Smooth muscle cell (in vitro differentiated cells): ENCODE measurements around the gene ANKIB1. TPM values are rescaled to one million over a fixed set of nuclear protein-coding genes. Genes with fewer than 3 reads are reported as not detected.
"Not testable (repeated sequence)": the region's sequence is repeated elsewhere in the genome, so short reads cannot be mapped to it uniquely, and the experiment has no call there.

Experiments
- DNase-seq: peaks from one replicate; lab custom pipeline; 2025; ENCODE audit not compliant: unreplicated experiment; lab: John Stamatoyannopoulos, UW
- H2AFZ ChIP-seq: fragments of 200-600 bp; sonication (generic); 2 replicates; pipeline ENCODE4 v1.6.0; 2016; ENCODE audit warnings: antibody characterized with exemption, low read depth, mild to moderate bottlenecking
- H3F3A ChIP-seq: fragments of 200-600 bp; sonication (generic); 2 replicates; pipeline ENCODE4 v1.6.0; 2017; ENCODE audit warnings: antibody characterized with exemption, low read depth
- H3K27ac ChIP-seq: fragments of 200-600 bp; sonication (generic); 2 replicates; pipeline ENCODE4 v1.5.1; 2016; ENCODE audit warnings: low read depth, mild to moderate bottlenecking
- H3K27me3 ChIP-seq: fragments of 200-600 bp; sonication (generic); 2 replicates; pipeline ENCODE4 v1.6.1; 2016; ENCODE audit warnings: low read depth, mild to moderate bottlenecking
- H3K36me3 ChIP-seq: fragments of 200-600 bp; sonication (generic); 2 replicates; pipeline ENCODE4 v1.5.1; 2016; ENCODE audit warnings: low read depth
- H3K4me1 ChIP-seq: fragments of 200-600 bp; sonication (generic); 2 replicates; pipeline ENCODE4 v1.5.1; 2016; ENCODE audit warnings: low read depth
- H3K4me2 ChIP-seq: fragments of 200-600 bp; sonication (generic); 2 replicates; pipeline ENCODE4 v1.6.0; 2016; ENCODE audit warnings: mild to moderate bottlenecking
- H3K4me3 ChIP-seq: fragments of 200-600 bp; sonication (generic); 2 replicates; pipeline ENCODE4 v1.5.1; 2016; ENCODE audit warnings: mild to moderate bottlenecking
- H3K79me2 ChIP-seq: fragments of 200-600 bp; sonication (generic); 2 replicates; pipeline ENCODE4 v1.6.0; 2016; ENCODE audit warnings: low read depth, mild to moderate bottlenecking
- H3K9ac ChIP-seq: fragments of 200-600 bp; sonication (generic); 2 replicates; pipeline ENCODE4 v1.6.0; 2016; ENCODE audit warnings: low read depth
- H3K9me3 ChIP-seq: fragments of 200-600 bp; sonication (generic); replicated peaks from 2 replicates; pipeline ENCODE4 v1.5.1; 2016; ENCODE audit warnings: low read depth
- H4K20me1 ChIP-seq: fragments of 200-600 bp; sonication (generic); 2 replicates; pipeline ENCODE4 v1.6.0; 2016; ENCODE audit warnings: low read depth
- WGBS: methylation state at CpG from one replicate; pipeline ENCODE4 v1.1.7; 2016; ENCODE audit warnings: low lambda C conversion rate; 5-methylcytosine and 5-hydroxymethylcytosine counted together
- polyA plus RNA-seq: library from polyadenylated mRNA; unstranded; fragments of >200 nt; fragmentation: Nextera tagmentation; extraction: Ambion mirVana; gene quantifications from 2 replicates; pipeline ENCODE4 v1.2.1, GENCODE V29; 2016
- total RNA-seq: library from RNA; depleted of rRNA; stranded (reverse); fragments of >200 nt; gene quantifications from 2 replicates; pipeline ENCODE4 v1.2.3, GENCODE V29; 2014
- TF ChIP-seq, protein P1 (sequence below): fragments of 200-600 bp; sonication (generic); IDR thresholded peaks from 2 replicates; pipeline ENCODE4 v1.5.1; 2017; ENCODE audit warnings: borderline replicate concordance, mild to moderate bottlenecking, antibody characterized with exemption; ENCODE audit not compliant: insufficient read depth, poor library complexity, severe bottlenecking

Gene ANKIB1
- total and polyA plus RNA-seq, 2 experiments from 2014 or later: 12.9 to 57.4 TPM

DNA sequence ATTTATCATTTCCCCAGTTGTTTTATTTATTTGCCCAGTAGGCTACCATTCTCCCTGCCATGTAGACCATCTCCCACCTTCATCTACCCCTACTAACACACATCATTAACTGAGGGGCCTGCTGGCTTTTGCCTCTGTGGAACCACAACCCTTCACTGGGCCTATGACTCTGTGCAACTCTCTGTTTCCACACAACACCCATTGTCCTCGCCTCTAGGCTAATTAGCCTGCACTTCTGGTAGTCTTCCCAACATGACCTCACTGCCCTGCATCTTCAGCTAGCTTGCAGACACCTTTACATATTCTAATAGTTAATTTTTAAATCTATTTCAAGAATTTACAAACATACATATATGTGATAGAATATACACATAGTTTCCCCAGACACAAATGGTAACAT is 7.5 kb downstream of the ANKIB1 start:
- H3K27me3 ChIP-seq: no peaks in the 10 kb centered on the region
- peaks cover 100% of the 10 kb centered on the region for H3K79me2 ChIP-seq
- WGBS: 88% methylated on average over 1 of the region's 1 CpG
- H3K27ac ChIP-seq: no peak overlapping the region
- H3K4me1 ChIP-seq: peaks cover 2% of the 10 kb centered on the region
- H3K4me2 ChIP-seq: no peak overlapping the region
- H3F3A ChIP-seq: no peaks in the 10 kb centered on the region
- no peak for DNase-seq
- H2AFZ ChIP-seq: no peak overlapping the region
- H4K20me1 ChIP-seq: peaks cover 83% of the 10 kb centered on the region
- no peak overlapping the region for H3K9ac ChIP-seq
- no peaks in the 10 kb centered on the region for H3K9me3 ChIP-seq
- no peaks in the 10 kb centered on the region for H3K36me3 ChIP-seq
- H3K4me3 ChIP-seq: no peak overlapping the region
- TF ChIP-seq, protein P1, sequence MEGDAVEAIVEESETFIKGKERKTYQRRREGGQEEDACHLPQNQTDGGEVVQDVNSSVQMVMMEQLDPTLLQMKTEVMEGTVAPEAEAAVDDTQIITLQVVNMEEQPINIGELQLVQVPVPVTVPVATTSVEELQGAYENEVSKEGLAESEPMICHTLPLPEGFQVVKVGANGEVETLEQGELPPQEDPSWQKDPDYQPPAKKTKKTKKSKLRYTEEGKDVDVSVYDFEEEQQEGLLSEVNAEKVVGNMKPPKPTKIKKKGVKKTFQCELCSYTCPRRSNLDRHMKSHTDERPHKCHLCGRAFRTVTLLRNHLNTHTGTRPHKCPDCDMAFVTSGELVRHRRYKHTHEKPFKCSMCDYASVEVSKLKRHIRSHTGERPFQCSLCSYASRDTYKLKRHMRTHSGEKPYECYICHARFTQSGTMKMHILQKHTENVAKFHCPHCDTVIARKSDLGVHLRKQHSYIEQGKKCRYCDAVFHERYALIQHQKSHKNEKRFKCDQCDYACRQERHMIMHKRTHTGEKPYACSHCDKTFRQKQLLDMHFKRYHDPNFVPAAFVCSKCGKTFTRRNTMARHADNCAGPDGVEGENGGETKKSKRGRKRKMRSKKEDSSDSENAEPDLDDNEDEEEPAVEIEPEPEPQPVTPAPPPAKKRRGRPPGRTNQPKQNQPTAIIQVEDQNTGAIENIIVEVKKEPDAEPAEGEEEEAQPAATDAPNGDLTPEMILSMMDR: no peak

DNA sequence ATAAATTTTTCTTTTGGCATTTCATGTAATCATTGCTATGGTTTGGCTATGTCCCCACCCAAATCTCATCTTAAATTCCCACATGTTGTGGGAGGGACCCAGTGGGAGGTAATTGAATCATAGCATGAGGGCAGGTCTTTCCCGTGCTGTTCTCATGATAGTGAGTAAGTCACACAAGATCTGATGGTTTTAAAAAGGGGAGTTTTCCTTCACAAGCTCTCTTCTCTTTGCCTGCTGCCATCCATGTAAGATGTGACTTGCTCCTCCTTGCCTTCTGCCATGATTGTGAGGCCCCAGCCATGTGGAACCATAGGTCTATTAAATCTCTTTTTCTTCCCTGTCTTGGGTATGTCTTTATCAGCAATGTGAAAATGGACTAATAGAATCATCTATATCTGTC is 9.0 kb downstream of the ANKIB1 start:
- H3K79me2 ChIP-seq: peaks cover 100% of the 10 kb centered on the region
- DNase-seq: not testable (repeated sequence)
- H4K20me1 ChIP-seq: peaks cover 87% of the 10 kb centered on the region

DNA sequence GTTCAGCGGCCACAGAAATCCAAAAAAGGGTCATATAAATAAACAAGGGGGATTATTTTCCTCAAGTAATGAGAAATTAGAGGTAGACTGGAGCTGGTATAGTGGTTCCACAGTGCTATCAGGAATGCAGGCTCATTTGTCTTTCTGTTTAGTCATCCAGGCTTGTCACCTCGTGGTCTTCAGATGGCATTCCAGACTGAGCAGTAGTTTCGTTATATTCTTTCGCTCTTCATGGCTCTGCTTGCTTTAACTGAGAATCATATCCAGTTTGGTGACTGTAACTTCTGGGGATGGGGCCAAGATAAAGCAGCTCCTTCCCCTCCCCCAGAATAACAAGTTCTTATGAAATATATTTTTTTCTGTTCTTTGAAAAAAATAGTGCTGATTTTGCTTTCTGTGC is 9.5 kb downstream of the ANKIB1 start:
- TF ChIP-seq, protein P1: no peak
- no peak for DNase-seq
- peak overlapping the region; percentile 74 for H3K27ac ChIP-seq
- no peaks in the 10 kb centered on the region for H3K4me1 ChIP-seq
- H3K9ac ChIP-seq: peak overlapping the region; percentile 14
- H3K79me2 ChIP-seq: peaks cover 100% of the 10 kb centered on the region
- peaks cover 87% of the 10 kb centered on the region for H4K20me1 ChIP-seq
- H3K27me3 ChIP-seq: no peaks in the 10 kb centered on the region
- H3K9me3 ChIP-seq: no peaks in the 10 kb centered on the region
- H3K4me3 ChIP-seq: no peak overlapping the region
- no peaks in the 10 kb centered on the region for H3K36me3 ChIP-seq
- H3F3A ChIP-seq: no peaks in the 10 kb centered on the region
- 50% methylated on average over 4 of the region's 4 CpGs for WGBS
- peak overlapping the region; percentile 50 for H3K4me2 ChIP-seq
- no peak overlapping the region for H2AFZ ChIP-seq

More for the DNA sequence above, 9.0 kb downstream of the ANKIB1 start:
- Histone ChIP-seq H3K4me2 (peak overlapping the region; percentile 50), H3K27ac (peak overlapping the region; percentile 74), H3K9ac (peak overlapping the region; percentile 14)
- not testable (repeated sequence) for H3K27me3 ChIP-seq, H3K4me1 ChIP-seq, H3F3A ChIP-seq, H3K36me3 ChIP-seq, H3K9me3 ChIP-seq, H2AFZ ChIP-seq, H3K4me3 ChIP-seq
- 81% methylated on average over 1 of the region's 1 CpG for whole genome bisulfite sequencing

DNA sequence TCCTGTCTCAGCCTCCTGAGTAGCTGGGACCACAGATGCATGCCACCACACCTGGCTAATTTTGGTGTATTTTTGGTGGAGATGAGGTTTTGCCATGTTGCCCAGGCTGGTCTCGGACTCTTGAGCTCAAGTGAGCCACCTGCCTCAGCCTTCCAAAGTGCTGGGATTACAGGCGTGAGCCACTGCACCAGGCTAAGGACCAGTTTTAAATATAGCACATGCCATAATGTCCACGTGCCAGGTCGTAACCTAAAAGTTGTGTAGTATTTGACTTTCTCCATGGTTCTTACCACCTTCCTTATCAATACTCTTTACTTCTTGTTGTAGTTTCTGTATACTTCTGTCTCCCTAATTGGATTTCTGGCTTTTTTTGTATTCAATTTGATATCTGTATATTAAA is 13.3 kb downstream of the ANKIB1 start:
- H3K4me2 ChIP-seq: no peak overlapping the region
- TF ChIP-seq, protein P1: no peak
- no peak overlapping the region for H2AFZ ChIP-seq
- no peak for DNase-seq
- no peak overlapping the region for H3K9ac ChIP-seq
- no peaks in the 10 kb centered on the region for H3K36me3 ChIP-seq
- peak overlapping the region; percentile 80 for H3K27ac ChIP-seq
- WGBS: 98% methylated on average over 4 of the region's 4 CpGs
- no peaks in the 10 kb centered on the region for H3K4me1 ChIP-seq
- H3F3A ChIP-seq: no peaks in the 10 kb centered on the region
- no peaks in the 10 kb centered on the region for H3K9me3 ChIP-seq
- H4K20me1 ChIP-seq: peaks cover 88% of the 10 kb centered on the region
- H3K27me3 ChIP-seq: no peaks in the 10 kb centered on the region
- peaks cover 96% of the 10 kb centered on the region for H3K79me2 ChIP-seq
- H3K4me3 ChIP-seq: no peak overlapping the region
